Endodermal cell (in vitro differentiated cells): ENCODE data around the gene CTNND2. TPM values are rescaled to one million over a fixed set of nuclear protein-coding genes. Genes with fewer than 3 reads are reported as not detected.

ENCODE experiments used
- DNase-seq: peaks from one replicate; pipeline ENCODE4 v3.0.0-alpha.2; 2017
- H3K27ac ChIP-seq: 2 replicates; pipeline ENCODE4 v1.5.1; 2013; ENCODE audit warnings: mild to moderate bottlenecking, low read depth, low read length, moderate library complexity
- H3K27me3 ChIP-seq: 2 replicates; pipeline ENCODE4 v1.6.1; 2013; ENCODE audit warnings: mild to moderate bottlenecking, low read length, moderate library complexity; ENCODE audit not compliant: insufficient read depth, control insufficient read depth, poor library complexity, severe bottlenecking
- H3K36me3 ChIP-seq: 2 replicates; pipeline ENCODE4 v1.7.0; 2013; ENCODE audit warnings: mild to moderate bottlenecking, low read length, moderate library complexity; ENCODE audit not compliant: control insufficient read depth, insufficient read depth
- H3K4me1 ChIP-seq: one replicate; pipeline ENCODE4 v1.7.0; 2013; ENCODE audit warnings: low read length; ENCODE audit not compliant: control insufficient read depth, insufficient read depth
- H3K4me3 ChIP-seq: 2 replicates; pipeline ENCODE4 v1.5.1; 2013; ENCODE audit warnings: mild to moderate bottlenecking, low read length, moderate library complexity
- H3K9ac ChIP-seq: 2 replicates; pipeline ENCODE4 v1.6.1; 2013; ENCODE audit warnings: mild to moderate bottlenecking, low read length, moderate library complexity; ENCODE audit not compliant: poor library complexity, severe bottlenecking; ENCODE audit errors: extremely low read depth
- H3K9me3 ChIP-seq: 2 replicates; pipeline ENCODE4 v1.6.1; 2013; ENCODE audit warnings: mild to moderate bottlenecking, low read length, moderate library complexity; ENCODE audit not compliant: control insufficient read depth
- H3K27ac Mint-ChIP-seq: 2 replicates; pipeline ENCODE4 v1.8.0; 2020; ENCODE audit warnings: mixed read lengths
- H3K27me3 Mint-ChIP-seq: 2 replicates; pipeline ENCODE4 v1.8.0; 2021; ENCODE audit warnings: mild to moderate bottlenecking, mixed read lengths; ENCODE audit not compliant: insufficient read depth
- H3K36me3 Mint-ChIP-seq: 2 replicates; pipeline ENCODE4 v1.8.0; 2020; ENCODE audit warnings: low read depth, mixed read lengths
- H3K4me1 Mint-ChIP-seq: 2 replicates; pipeline ENCODE4 v1.8.0; 2020; ENCODE audit warnings: mixed read lengths
- H3K4me3 Mint-ChIP-seq: 2 replicates; pipeline ENCODE4 v1.8.0; 2020; ENCODE audit warnings: mild to moderate bottlenecking, moderate library complexity, mixed read lengths
- H3K9me3 Mint-ChIP-seq: 2 replicates; pipeline ENCODE4 v1.8.0; 2020; ENCODE audit warnings: mild to moderate bottlenecking, mixed read lengths
- CTCF ChIP-seq: fragments of 200-600 bp; sonication (generic); conservative IDR thresholded peaks from 2 replicates; pipeline ENCODE4 v1.5.0; 2021; ENCODE audit warnings: antibody characterized with exemption, mild to moderate bottlenecking
- WGBS, 2 experiments: methylation state at CpG; one replicate each; pipeline versions ENCODE4 v1.1.5 to v1.1.7; 2013; ENCODE audit warnings: missing lambda C conversion rate in 2 of 2, mixed read lengths in 1 of 2; ENCODE audit not compliant: insufficient coverage in 1 of 2, insufficient read length in 1 of 2; 5-methylcytosine and 5-hydroxymethylcytosine counted together
- total RNA-seq, 2 donors: library from RNA; stranded (reverse); fragmentation: NEBNext Ultra II Directional in 1 of 2; extraction: Animal tissue kit (Norgen Biotek cat#: 25700) in 1 of 2; gene quantifications; 2 replicates in 1 of 2; 3 replicates in 1 of 2; pipeline ENCODE4 v1.2.1, GENCODE V29; 2021

Gene CTNND2
- total RNA-seq, 2 donors from 2014 or later = 6.5 to 10.3 TPM

DNA sequence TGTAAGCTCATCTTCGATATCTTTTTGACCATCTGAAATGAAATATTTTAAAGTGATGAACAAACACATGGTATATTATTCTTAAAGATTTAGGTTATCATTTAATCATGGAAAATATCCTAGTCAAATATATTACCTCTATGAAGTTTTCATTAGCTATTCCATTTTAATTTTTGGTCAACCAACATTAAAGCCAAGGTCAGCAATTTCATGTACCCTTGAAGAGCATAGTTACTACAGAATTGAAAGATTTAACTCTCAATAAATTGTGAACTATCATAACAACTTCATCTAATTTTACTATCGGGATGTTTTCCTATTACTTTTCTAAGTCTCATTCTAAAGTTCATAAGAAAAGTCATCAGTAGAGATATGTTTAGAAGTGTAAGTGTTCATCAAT is 492.6 kb downstream of the CTNND2 start:
- Mint-ChIP-seq H3K4me1 (no peaks in the 10 kb centered on the region), H3K36me3 (no peaks in the 10 kb centered on the region), H3K27me3 (no peaks in the 10 kb centered on the region), H3K9me3 (peaks cover 4% of the 10 kb centered on the region), H3K4me3 (no peak overlapping the region), H3K27ac (no peak overlapping the region)
- Histone ChIP-seq H3K36me3 (no peaks in the 10 kb centered on the region), H3K9me3 (peaks cover 4% of the 10 kb centered on the region), H3K4me1 (no peaks in the 10 kb centered on the region), H3K9ac (no peak overlapping the region), H3K27me3 (no peaks in the 10 kb centered on the region), H3K27ac (no peak overlapping the region), H3K4me3 (no peak overlapping the region)
- 100% methylated on average over 1 of the region's 2 CpGs; no CpG with 5 or more reads in 1 of the 2 experiments for WGBS, 2 experiments
- DNase-seq = no peak
- no peak for TF ChIP-seq CTCF

- H3K27me3 Mint-ChIP-seq = no peaks in the 10 kb centered on the region
- no peak overlapping the region for H3K27ac ChIP-seq
- no peak for DNase-seq
- H3K4me3 Mint-ChIP-seq = no peak overlapping the region
- no peaks in the 10 kb centered on the region for H3K4me1 Mint-ChIP-seq
- no peak overlapping the region for H3K4me3 ChIP-seq
- no peak overlapping the region for H3K9ac ChIP-seq
- no peaks in the 10 kb centered on the region for H3K4me1 ChIP-seq
- no peak overlapping the region for H3K27ac Mint-ChIP-seq
- 94 to 95% methylated on average over 2 to 5 of the region's 5 CpGs for WGBS, 2 experiments
- H3K36me3 Mint-ChIP-seq = no peaks in the 10 kb centered on the region
- no peaks in the 10 kb centered on the region for H3K9me3 ChIP-seq
- no peaks in the 10 kb centered on the region for H3K36me3 ChIP-seq
- H3K9me3 Mint-ChIP-seq = no peaks in the 10 kb centered on the region
- H3K27me3 ChIP-seq = no peaks in the 10 kb centered on the region
- no peak for TF ChIP-seq CTCF
Observed at GRCh38 chr5:11407556-11408145, 496.6 kb downstream of the CTNND2 start.

- Histone ChIP-seq H3K4me3 (no peak overlapping the region), H3K9me3 (no peaks in the 10 kb centered on the region), H3K27me3 (no peaks in the 10 kb centered on the region), H3K4me1 (no peaks in the 10 kb centered on the region), H3K36me3 (no peaks in the 10 kb centered on the region), H3K9ac (no peak overlapping the region), H3K27ac (no peak overlapping the region)
- DNase-seq = no peak
- H3K27ac Mint-ChIP-seq = no peak overlapping the region
- H3K9me3 Mint-ChIP-seq = no peaks in the 10 kb centered on the region
- TF ChIP-seq CTCF = no peak
- no peak overlapping the region for H3K4me3 Mint-ChIP-seq
- H3K4me1 Mint-ChIP-seq = no peaks in the 10 kb centered on the region
- no peaks in the 10 kb centered on the region for H3K36me3 Mint-ChIP-seq
- 92 to 100% methylated on average over 2 of the region's 2 CpGs for WGBS, 2 experiments
- no peaks in the 10 kb centered on the region for H3K27me3 Mint-ChIP-seq
Observed at GRCh38 chr5:11400316-11400715, 503.9 kb downstream of the CTNND2 start.
